ENCODE results near the gene ARFGEF3.
"Not testable (repeated sequence)": the region's sequence is repeated elsewhere in the genome, so short reads cannot be mapped to it uniquely, and the experiment has no call there.

DNA sequence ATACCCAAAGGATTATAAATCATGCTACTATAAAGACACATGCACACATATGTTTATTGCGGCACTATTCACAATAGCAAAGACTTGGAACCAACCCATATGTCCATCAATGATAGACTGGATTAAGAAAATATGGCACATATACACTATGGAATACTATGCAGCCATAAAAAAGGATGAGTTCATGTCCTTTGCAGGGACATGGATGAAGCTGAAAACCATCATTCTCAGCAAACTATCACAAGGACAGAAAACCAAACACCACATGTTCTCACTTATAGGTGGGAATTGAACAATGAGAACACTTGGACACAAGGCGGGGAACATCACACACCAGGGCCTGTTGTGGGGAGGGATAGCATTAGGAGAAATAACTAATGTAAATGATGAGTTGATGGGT lies 50.8 kb downstream of the ARFGEF3 start:
- TF ChIP-seq, protein P1, sequence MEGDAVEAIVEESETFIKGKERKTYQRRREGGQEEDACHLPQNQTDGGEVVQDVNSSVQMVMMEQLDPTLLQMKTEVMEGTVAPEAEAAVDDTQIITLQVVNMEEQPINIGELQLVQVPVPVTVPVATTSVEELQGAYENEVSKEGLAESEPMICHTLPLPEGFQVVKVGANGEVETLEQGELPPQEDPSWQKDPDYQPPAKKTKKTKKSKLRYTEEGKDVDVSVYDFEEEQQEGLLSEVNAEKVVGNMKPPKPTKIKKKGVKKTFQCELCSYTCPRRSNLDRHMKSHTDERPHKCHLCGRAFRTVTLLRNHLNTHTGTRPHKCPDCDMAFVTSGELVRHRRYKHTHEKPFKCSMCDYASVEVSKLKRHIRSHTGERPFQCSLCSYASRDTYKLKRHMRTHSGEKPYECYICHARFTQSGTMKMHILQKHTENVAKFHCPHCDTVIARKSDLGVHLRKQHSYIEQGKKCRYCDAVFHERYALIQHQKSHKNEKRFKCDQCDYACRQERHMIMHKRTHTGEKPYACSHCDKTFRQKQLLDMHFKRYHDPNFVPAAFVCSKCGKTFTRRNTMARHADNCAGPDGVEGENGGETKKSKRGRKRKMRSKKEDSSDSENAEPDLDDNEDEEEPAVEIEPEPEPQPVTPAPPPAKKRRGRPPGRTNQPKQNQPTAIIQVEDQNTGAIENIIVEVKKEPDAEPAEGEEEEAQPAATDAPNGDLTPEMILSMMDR (IDR thresholded peaks at IDR 0.05; ENCODE audit: insufficient read depth, low read depth, low read length): not testable (repeated sequence)
- TF ChIP-seq EZH2 (IDR thresholded peaks at IDR 0.05; ENCODE audit: insufficient read depth, low read length): not testable (repeated sequence)

Data from astrocyte (in vitro differentiated cells and primary cell).